ENCODE data around the gene CALCOCO2. TPM values are rescaled to one million over a fixed set of nuclear protein-coding genes. Genes with fewer than 3 reads are reported as not detected.

Gene CALCOCO2
- total RNA-seq, 4 donors from 2014 or later, result 40.9 to 318 (median 118) TPM

GRCh38 chr17:48903401-48903800, 72.6 kb downstream of the CALCOCO2 start:
- H3K36me3 ChIP-seq, result no peaks in the 10 kb centered on the region
- H3K9me3 ChIP-seq, result no peaks in the 10 kb centered on the region
- no peak for DNase-seq
- H3K27ac ChIP-seq, result no peak overlapping the region
- intact Hi-C loops (cut with DNase I; ENCODE audit: low total_unique reads), result no loop called here
- TF ChIP-seq, protein P1, sequence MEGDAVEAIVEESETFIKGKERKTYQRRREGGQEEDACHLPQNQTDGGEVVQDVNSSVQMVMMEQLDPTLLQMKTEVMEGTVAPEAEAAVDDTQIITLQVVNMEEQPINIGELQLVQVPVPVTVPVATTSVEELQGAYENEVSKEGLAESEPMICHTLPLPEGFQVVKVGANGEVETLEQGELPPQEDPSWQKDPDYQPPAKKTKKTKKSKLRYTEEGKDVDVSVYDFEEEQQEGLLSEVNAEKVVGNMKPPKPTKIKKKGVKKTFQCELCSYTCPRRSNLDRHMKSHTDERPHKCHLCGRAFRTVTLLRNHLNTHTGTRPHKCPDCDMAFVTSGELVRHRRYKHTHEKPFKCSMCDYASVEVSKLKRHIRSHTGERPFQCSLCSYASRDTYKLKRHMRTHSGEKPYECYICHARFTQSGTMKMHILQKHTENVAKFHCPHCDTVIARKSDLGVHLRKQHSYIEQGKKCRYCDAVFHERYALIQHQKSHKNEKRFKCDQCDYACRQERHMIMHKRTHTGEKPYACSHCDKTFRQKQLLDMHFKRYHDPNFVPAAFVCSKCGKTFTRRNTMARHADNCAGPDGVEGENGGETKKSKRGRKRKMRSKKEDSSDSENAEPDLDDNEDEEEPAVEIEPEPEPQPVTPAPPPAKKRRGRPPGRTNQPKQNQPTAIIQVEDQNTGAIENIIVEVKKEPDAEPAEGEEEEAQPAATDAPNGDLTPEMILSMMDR (IDR thresholded peaks at IDR 0.05), result no peak
- no peak for TF ChIP-seq POLR2A (IDR thresholded peaks at IDR 0.05)
- no peaks in the 10 kb centered on the region for H3K4me1 ChIP-seq
- H3K27me3 ChIP-seq, result no peaks in the 10 kb centered on the region
- H3K4me3 ChIP-seq, result no peak overlapping the region

DNA sequence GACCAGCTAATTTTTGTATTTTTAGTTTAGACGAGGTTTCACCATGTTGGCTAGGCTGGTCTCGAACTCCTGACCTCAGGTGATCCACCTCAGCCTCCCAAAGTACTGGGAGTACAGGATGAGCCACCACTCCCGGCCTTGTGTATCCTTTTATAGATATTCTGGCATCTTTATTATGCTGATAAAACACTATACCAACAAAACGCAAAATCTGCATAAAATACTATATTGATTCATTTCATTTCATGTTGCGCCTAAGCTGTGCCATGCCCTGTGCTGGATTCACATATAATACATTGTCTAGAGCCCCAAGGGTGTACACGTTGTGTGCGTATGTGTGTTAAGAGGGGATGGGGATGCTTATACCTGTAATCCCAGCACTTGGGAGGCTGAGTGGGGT, 73.6 kb downstream of the CALCOCO2 start:
- no peak for DNase-seq
- intact Hi-C loops (cut with DNase I; ENCODE audit: low total_unique reads), result no loop called here
- Histone ChIP-seq H3K36me3 (no peaks in the 10 kb centered on the region), H3K4me1 (no peaks in the 10 kb centered on the region), H3K4me3 (no peak overlapping the region), H3K9me3 (no peaks in the 10 kb centered on the region), H3K27me3 (no peaks in the 10 kb centered on the region), H3K27ac (no peak overlapping the region)
- TF ChIP-seq, protein P1 (IDR thresholded peaks at IDR 0.05), result no peak
- TF ChIP-seq POLR2A (IDR thresholded peaks at IDR 0.05), result no peak

- H3K4me3 ChIP-seq, result no peak overlapping the region
- DNase-seq, result no peak
- no peaks in the 10 kb centered on the region for H3K36me3 ChIP-seq
- no peaks in the 10 kb centered on the region for H3K27me3 ChIP-seq
- intact Hi-C loops (cut with DNase I; ENCODE audit: low total_unique reads), result no loop called here
- H3K9me3 ChIP-seq, result no peaks in the 10 kb centered on the region
- H3K27ac ChIP-seq, result no peak overlapping the region
- peaks cover 0 to 6% of the 10 kb centered on the region in 2 donors for H3K4me1 ChIP-seq
- no peak for TF ChIP-seq POLR2A (IDR thresholded peaks at IDR 0.05)
- TF ChIP-seq, protein P1 (IDR thresholded peaks at IDR 0.05), result no peak
Observed at GRCh38 chr17:48905987-48906515, 75.2 kb downstream of the CALCOCO2 start.

DNA sequence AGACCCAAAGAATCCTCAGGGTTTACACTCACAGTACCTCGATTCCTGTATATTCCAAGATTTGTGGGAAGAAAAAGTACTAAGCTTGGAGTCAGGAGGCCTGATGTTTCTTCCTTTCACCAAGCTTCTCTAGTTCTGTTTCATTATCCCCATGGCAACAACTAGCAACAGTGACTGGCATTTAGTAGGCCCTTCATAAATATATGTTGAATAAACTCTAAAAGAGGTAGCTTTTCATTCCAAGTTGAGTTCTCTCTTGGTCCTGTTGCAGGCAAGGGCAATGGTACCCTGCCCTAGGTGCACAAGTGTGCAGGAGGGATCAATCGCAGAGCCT, 76.8 kb downstream of the CALCOCO2 start:
- H3K4me3 ChIP-seq, result peak overlapping the region; percentile 69 to 98
- no peaks in the 10 kb centered on the region for H3K9me3 ChIP-seq
- no peaks in the 10 kb centered on the region for H3K27me3 ChIP-seq
- TF ChIP-seq, protein P1 (IDR thresholded peaks at IDR 0.05), result no peak
- TF ChIP-seq POLR2A (IDR thresholded peaks at IDR 0.05), result no peak
- intact Hi-C loops (cut with DNase I; ENCODE audit: low total_unique reads), result no loop called here
- peaks cover 0 to 6% of the 10 kb centered on the region in 2 donors for H3K4me1 ChIP-seq
- DNase-seq, result no peak
- no peaks in the 10 kb centered on the region for H3K36me3 ChIP-seq
- peak overlapping the region; percentile 86 to 87 for H3K27ac ChIP-seq

- peak within 1 kb of the TSS; percentile 69 to 98 for H3K4me3 ChIP-seq
- DNase-seq, result peak; percentile 94 to 95
- peak; percentile 35 to 81 for TF ChIP-seq POLR2A (IDR thresholded peaks at IDR 0.05)
- TF ChIP-seq, protein P1 (IDR thresholded peaks at IDR 0.05), result peak in 3 of 4 experiments; percentile 18 to 28 (median 23)
- peaks cover 0 to 6% of the 10 kb centered on the region in 2 donors for H3K4me1 ChIP-seq
- intact Hi-C loops (cut with DNase I; ENCODE audit: low total_unique reads), result no loop called here
- no peaks in the 10 kb centered on the region for H3K36me3 ChIP-seq
- H3K27me3 ChIP-seq, result no peaks in the 10 kb centered on the region
- peak within 1 kb of the TSS; percentile 86 to 87 for H3K27ac ChIP-seq
- H3K9me3 ChIP-seq, result no peaks in the 10 kb centered on the region
Observed at GRCh38 chr17:48908047-48908843, 77.4 kb downstream of the CALCOCO2 start, which contains the start of gene UBE2Z. Gene UBE2Z, plus strand, starts transcription at chr17:48908407. Its CDS starts 97 bp downstream, at chr17:48908504.
